ENCODE data around the gene CDK14. TPM values are rescaled to one million over a fixed set of nuclear protein-coding genes. Genes with fewer than 3 reads are reported as not detected.

CDK14 gene
- total and polyA plus RNA-seq, 2 donors (not counting 1 experiment from before 2014, with no cell fraction given) = 42.1 to 167 TPM

- CTCF ChIA-PET = interaction anchor here (1.4 to 2.0 kb wide), 2 partner anchors 10 to 46 kb away, joined by 4 to 5 read pairs; no protein-coding TSS in a partner anchor
- Histone ChIP-seq H4K20me1 (ENCODE audit: control insufficient read depth, insufficient read depth, low read length, poor library complexity, severe bottlenecking) (no peaks in the 10 kb centered on the region), H3K79me2 (ENCODE audit: control insufficient read depth, insufficient read depth, low read length) (no peaks in the 10 kb centered on the region), H3K4me1 (ENCODE audit: control insufficient read depth in 2 of 2, insufficient read depth in 2 of 2, low read length in 2 of 2) (no peaks in the 10 kb centered on the region), H3K27ac (ENCODE audit: low read length in 2 of 2) (no peak overlapping the region), H3K36me3 (replicated peaks in 1 of 2; ENCODE audit: control extremely low read depth in 1 of 2, control insufficient read depth in 1 of 2, extremely low read depth in 1 of 2, insufficient read depth in 2 of 2, low read length in 1 of 2) (peaks cover 0 to 19% of the 10 kb centered on the region in 2 experiments), H3K27me3 (replicated peaks in 1 of 4; ENCODE audit: control extremely low read depth in 1 of 4, control insufficient read depth in 3 of 4, insufficient read depth in 4 of 4, low read length in 3 of 4) (no peaks in the 10 kb centered on the region), H2AFZ (ENCODE audit: insufficient read depth, low read depth, low read length, poor library complexity, severe bottlenecking) (no peak overlapping the region), H3K4me3 (ENCODE audit: control extremely low read depth in 1 of 5, extremely low read depth in 1 of 5, insufficient read depth in 1 of 5, low read depth in 2 of 5, low read length in 4 of 5) (no peak overlapping the region), H3K9me3 (ENCODE audit: control extremely low read depth in 1 of 3, control insufficient read depth in 2 of 3, insufficient read depth in 1 of 3, low read length in 2 of 3) (no peaks in the 10 kb centered on the region), H3K9ac (ENCODE audit: low read length) (no peak overlapping the region), H3K4me2 (replicated peaks; ENCODE audit: low read depth, low read length, poor library complexity, severe bottlenecking) (no peak overlapping the region)
- POLR2A ChIA-PET = no interaction called here
- no peak for TF ChIP-seq EZH2 (IDR thresholded peaks at IDR 0.05; ENCODE audit: borderline replicate concordance, insufficient read depth, low read depth, low read length, poor library complexity, severe bottlenecking)
- no peak for TF ChIP-seq CTCF (IDR thresholded peaks at IDR 0.05)
- Mint-ChIP-seq H3K27me3 (no peaks in the 10 kb centered on the region), H3K27ac (no peak overlapping the region), H3K4me3 (no peak overlapping the region), H3K9me3 (ENCODE audit: insufficient read depth) (no peaks in the 10 kb centered on the region), H3K4me1 (peaks cover under 1% of the 10 kb centered on the region)
- no peak for ATAC-seq (ENCODE audit: low read depth)
- WGBS (ENCODE audit: insufficient coverage) = 100% methylated on average over 4 of the region's 6 CpGs
- intact Hi-C loops (cut with micrococcal nuclease) = no loop called here
- DNase-seq = no peak
These were observed 448.0 kb downstream of the CDK14 start for GRCh38 chr7:91043924-91044645.

- Histone ChIP-seq H3K27ac (ENCODE audit: low read length in 2 of 2) (no peak overlapping the region), H3K79me2 (ENCODE audit: control insufficient read depth, insufficient read depth, low read length) (no peaks in the 10 kb centered on the region), H3K9me3 (ENCODE audit: control extremely low read depth in 1 of 3, control insufficient read depth in 2 of 3, insufficient read depth in 1 of 3, low read length in 2 of 3) (no peaks in the 10 kb centered on the region), H3K36me3 (replicated peaks in 1 of 2; ENCODE audit: control extremely low read depth in 1 of 2, control insufficient read depth in 1 of 2, extremely low read depth in 1 of 2, insufficient read depth in 2 of 2, low read length in 1 of 2) (peaks cover 0 to 11% of the 10 kb centered on the region in 2 experiments), H4K20me1 (ENCODE audit: control insufficient read depth, insufficient read depth, low read length, poor library complexity, severe bottlenecking) (no peaks in the 10 kb centered on the region), H3K4me1 (ENCODE audit: control insufficient read depth in 2 of 2, insufficient read depth in 2 of 2, low read length in 2 of 2) (no peaks in the 10 kb centered on the region), H3K27me3 (replicated peaks in 1 of 4; ENCODE audit: control extremely low read depth in 1 of 4, control insufficient read depth in 3 of 4, insufficient read depth in 4 of 4, low read length in 3 of 4) (no peaks in the 10 kb centered on the region), H3K4me2 (replicated peaks; ENCODE audit: low read depth, low read length, poor library complexity, severe bottlenecking) (no peak overlapping the region), H3K9ac (ENCODE audit: low read length) (no peak overlapping the region), H3K4me3 (ENCODE audit: control extremely low read depth in 1 of 5, extremely low read depth in 1 of 5, insufficient read depth in 1 of 5, low read depth in 2 of 5, low read length in 4 of 5) (no peak overlapping the region), H2AFZ (ENCODE audit: insufficient read depth, low read depth, low read length, poor library complexity, severe bottlenecking) (no peak overlapping the region)
- Mint-ChIP-seq H3K4me3 (no peak overlapping the region), H3K4me1 (peaks cover 8% of the 10 kb centered on the region), H3K9me3 (ENCODE audit: insufficient read depth) (no peaks in the 10 kb centered on the region), H3K27me3 (no peaks in the 10 kb centered on the region), H3K27ac (no peak overlapping the region)
- WGBS (ENCODE audit: insufficient coverage) = no CpG with 5 or more reads among the region's 1 CpG
- intact Hi-C loops (cut with micrococcal nuclease) = no loop called here
- ATAC-seq (ENCODE audit: low read depth) (no peak), DNase-seq (no peak)
- TF ChIP-seq CTCF (IDR thresholded peaks at IDR 0.05) = no peak
- TF ChIP-seq EZH2 (IDR thresholded peaks at IDR 0.05; ENCODE audit: borderline replicate concordance, insufficient read depth, low read depth, low read length, poor library complexity, severe bottlenecking) = no peak
- ChIA-PET POLR2A (no interaction called here), CTCF (interaction anchor here (2.0 kb wide), 1 partner anchor 11 kb away, joined by 5 read pairs; no protein-coding TSS in a partner anchor)
These were observed 449.5 kb downstream of the CDK14 start for GRCh38 chr7:91045606-91046005.
